Measurements from ENCODE around the gene TMEM63A. TPM values are rescaled to one million over a fixed set of nuclear protein-coding genes. Genes with fewer than 3 reads are reported as not detected.

TMEM63A gene
- total RNA-seq, 1 experiment from 2014 or later: 91.7 TPM

DNA sequence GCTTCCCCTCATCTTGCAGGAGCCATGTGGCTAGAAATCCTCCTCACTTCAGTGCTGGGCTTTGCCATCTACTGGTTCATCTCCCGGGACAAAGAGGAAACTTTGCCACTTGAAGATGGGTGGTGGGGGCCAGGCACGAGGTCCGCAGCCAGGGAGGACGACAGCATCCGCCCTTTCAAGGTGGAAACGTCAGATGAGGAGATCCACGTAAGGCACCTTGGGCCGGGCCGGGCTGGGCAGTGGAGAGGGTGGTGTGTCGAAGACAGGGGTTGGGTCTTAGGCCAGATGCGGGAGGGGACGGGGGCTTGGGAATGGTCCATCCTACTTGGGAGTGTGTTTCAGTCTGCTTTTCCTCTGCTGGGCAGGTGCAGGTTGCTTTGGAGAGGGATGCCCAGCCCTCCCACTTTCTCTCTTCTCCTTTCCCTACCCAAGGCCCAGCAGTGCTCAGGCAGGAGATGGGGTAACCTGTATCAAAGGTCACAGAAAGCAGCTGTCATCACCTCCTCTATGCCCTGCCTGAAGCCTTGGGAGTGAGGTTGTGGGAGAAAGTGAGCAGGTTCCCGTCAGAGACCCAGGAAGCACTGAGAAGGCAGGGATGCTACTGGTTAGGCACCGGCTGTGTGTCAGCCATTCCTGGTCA, 53.4 kb downstream of the TMEM63A start:
- Mint-ChIP-seq H3K9me3 (no peaks in the 10 kb centered on the region), H3K4me3 (no peak overlapping the region), H3K36me3 (peaks cover 29% of the 10 kb centered on the region), H3K4me1 (peaks cover 34% of the 10 kb centered on the region), H3K27me3 (ENCODE audit: low read depth) (no peaks in the 10 kb centered on the region), H3K27ac (no peak overlapping the region)
- DNase-seq (ENCODE audit: low spot score): no peak
- TF ChIP-seq ZNF423 (CRISPR knock-in tag; IDR thresholded peaks at IDR 0.05) (no peak), FOXJ3 (CRISPR knock-in tag; IDR thresholded peaks at IDR 0.05; ENCODE audit: borderline replicate concordance) (no peak), ZNF532 (CRISPR knock-in tag; IDR thresholded peaks at IDR 0.05; ENCODE audit: borderline replicate concordance) (no peak), ZNF219 (CRISPR knock-in tag; IDR thresholded peaks at IDR 0.05; ENCODE audit: borderline replicate concordance) (no peak), GRHL2 (CRISPR knock-in tag; IDR thresholded peaks at IDR 0.05; ENCODE audit: insufficient replicate concordance, severe bottlenecking) (no peak), ZMAT4 (CRISPR knock-in tag; IDR thresholded peaks at IDR 0.05) (no peak), ETV6 (CRISPR knock-in tag; IDR thresholded peaks at IDR 0.05) (no peak), JAZF1 (CRISPR knock-in tag; IDR thresholded peaks at IDR 0.05) (no peak), ZNF416 (CRISPR knock-in tag; IDR thresholded peaks at IDR 0.05) (no peak), FOXP4 (CRISPR knock-in tag; IDR thresholded peaks at IDR 0.05) (no peak), NFYB (CRISPR knock-in tag; conservative IDR thresholded peaks at IDR 0.05; ENCODE audit: low read depth) (no peak), FOXK1 (CRISPR knock-in tag; IDR thresholded peaks at IDR 0.05) (no peak), FOXP1 (CRISPR knock-in tag; IDR thresholded peaks at IDR 0.05; ENCODE audit: borderline replicate concordance) (no peak), ELF4 (CRISPR knock-in tag; IDR thresholded peaks at IDR 0.05; ENCODE audit: low read depth) (no peak), TEAD4 (CRISPR knock-in tag; IDR thresholded peaks at IDR 0.05) (no peak), ZNF138 (CRISPR knock-in tag; conservative IDR thresholded peaks at IDR 0.05) (no peak)
- TF ChIP-seq, protein P1, sequence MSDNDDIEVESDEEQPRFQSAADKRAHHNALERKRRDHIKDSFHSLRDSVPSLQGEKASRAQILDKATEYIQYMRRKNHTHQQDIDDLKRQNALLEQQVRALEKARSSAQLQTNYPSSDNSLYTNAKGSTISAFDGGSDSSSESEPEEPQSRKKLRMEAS (CRISPR knock-in tag; IDR thresholded peaks at IDR 0.05): no peak
- TF ChIP-seq, protein P2, sequence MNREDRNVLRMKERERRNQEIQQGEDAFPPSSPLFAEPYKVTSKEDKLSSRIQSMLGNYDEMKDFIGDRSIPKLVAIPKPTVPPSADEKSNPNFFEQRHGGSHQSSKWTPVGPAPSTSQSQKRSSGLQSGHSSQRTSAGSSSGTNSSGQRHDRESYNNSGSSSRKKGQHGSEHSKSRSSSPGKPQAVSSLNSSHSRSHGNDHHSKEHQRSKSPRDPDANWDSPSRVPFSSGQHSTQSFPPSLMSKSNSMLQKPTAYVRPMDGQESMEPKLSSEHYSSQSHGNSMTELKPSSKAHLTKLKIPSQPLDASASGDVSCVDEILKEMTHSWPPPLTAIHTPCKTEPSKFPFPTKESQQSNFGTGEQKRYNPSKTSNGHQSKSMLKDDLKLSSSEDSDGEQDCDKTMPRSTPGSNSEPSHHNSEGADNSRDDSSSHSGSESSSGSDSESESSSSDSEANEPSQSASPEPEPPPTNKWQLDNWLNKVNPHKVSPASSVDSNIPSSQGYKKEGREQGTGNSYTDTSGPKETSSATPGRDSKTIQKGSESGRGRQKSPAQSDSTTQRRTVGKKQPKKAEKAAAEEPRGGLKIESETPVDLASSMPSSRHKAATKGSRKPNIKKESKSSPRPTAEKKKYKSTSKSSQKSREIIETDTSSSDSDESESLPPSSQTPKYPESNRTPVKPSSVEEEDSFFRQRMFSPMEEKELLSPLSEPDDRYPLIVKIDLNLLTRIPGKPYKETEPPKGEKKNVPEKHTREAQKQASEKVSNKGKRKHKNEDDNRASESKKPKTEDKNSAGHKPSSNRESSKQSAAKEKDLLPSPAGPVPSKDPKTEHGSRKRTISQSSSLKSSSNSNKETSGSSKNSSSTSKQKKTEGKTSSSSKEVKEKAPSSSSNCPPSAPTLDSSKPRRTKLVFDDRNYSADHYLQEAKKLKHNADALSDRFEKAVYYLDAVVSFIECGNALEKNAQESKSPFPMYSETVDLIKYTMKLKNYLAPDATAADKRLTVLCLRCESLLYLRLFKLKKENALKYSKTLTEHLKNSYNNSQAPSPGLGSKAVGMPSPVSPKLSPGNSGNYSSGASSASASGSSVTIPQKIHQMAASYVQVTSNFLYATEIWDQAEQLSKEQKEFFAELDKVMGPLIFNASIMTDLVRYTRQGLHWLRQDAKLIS (CRISPR knock-in tag; IDR thresholded peaks at IDR 0.05; ENCODE audit: borderline replicate concordance): no peak
- TF ChIP-seq, protein P3, sequence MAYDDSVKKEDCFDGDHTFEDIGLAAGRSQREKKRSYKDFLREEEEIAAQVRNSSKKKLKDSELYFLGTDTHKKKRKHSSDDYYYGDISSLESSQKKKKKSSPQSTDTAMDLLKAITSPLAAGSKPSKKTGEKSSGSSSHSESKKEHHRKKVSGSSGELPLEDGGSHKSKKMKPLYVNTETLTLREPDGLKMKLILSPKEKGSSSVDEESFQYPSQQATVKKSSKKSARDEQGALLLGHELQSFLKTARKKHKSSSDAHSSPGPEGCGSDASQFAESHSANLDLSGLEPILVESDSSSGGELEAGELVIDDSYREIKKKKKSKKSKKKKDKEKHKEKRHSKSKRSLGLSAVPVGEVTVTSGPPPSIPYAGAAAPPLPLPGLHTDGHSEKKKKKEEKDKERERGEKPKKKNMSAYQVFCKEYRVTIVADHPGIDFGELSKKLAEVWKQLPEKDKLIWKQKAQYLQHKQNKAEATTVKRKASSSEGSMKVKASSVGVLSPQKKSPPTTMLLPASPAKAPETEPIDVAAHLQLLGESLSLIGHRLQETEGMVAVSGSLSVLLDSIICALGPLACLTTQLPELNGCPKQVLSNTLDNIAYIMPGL (CRISPR knock-in tag; IDR thresholded peaks at IDR 0.05): no peak
- ATAC-seq: no peak
- ChIA-PET POLR2A (no interaction called here), CTCF (no interaction called here)
